Caco-2 (cell line): ENCODE results near the gene GLS. TPM values are rescaled to one million over a fixed set of nuclear protein-coding genes. Genes with fewer than 3 reads are reported as not detected.

Experiments used
- BruUV-seq: library from RNA; stranded (reverse); fragments of 400-500 nt; replicated peaks from 2 replicates; lab custom pipeline; 2021; lab: Mats Ljungman, UMichigan
- CTCF ChIA-PET: fragments of 300-600 bp; sonication (Branson Sonifier 250); formaldehyde crosslinking; loops from one replicate; lab custom pipeline; 2022; ENCODE audit warnings: antibody characterized with exemption; lab: Charles Lee
- POLR2A ChIA-PET: fragments of 300-600 bp; sonication (Branson Sonifier 250); formaldehyde crosslinking; loops from one replicate; lab custom pipeline; 2022; ENCODE audit warnings: antibody characterized with exemption; lab: Charles Lee
- DNase-seq, 2 experiments: peaks; one replicate each; pipeline versions ENCODE4 v3.0.0 to v3.0.0-alpha.2; 2020 to 2022
- H3K27me3 ChIP-seq: replicated peaks from 2 replicates; pipeline ENCODE4 v1.6.0; 2011; ENCODE audit warnings: low read length; ENCODE audit not compliant: control insufficient read depth, insufficient read depth
- H3K36me3 ChIP-seq: 2 replicates; pipeline ENCODE4 v1.5.1; 2011; ENCODE audit warnings: low read length; ENCODE audit not compliant: control insufficient read depth, insufficient read depth
- H3K4me1 ChIP-seq: fragments of 250-450 bp; sonication (Bioruptor Pico); 2 replicates; pipeline ENCODE4 v1.5.1; 2020; ENCODE audit warnings: mild to moderate bottlenecking
- H3K4me3 ChIP-seq: 2 replicates; pipeline ENCODE4 v1.5.1; 2011; ENCODE audit warnings: low read depth, mild to moderate bottlenecking, control low read depth, low read length
- H3K9me3 ChIP-seq: fragments of 250-450 bp; sonication (Bioruptor Pico); 2 replicates; pipeline ENCODE4 v1.5.1; 2020; ENCODE audit warnings: mild to moderate bottlenecking, moderate library complexity
- H3K27ac Mint-ChIP-seq: one replicate; pipeline ENCODE4 v1.8.0; 2022; ENCODE audit warnings: mixed read lengths; ENCODE audit not compliant: unreplicated experiment
- H3K27me3 Mint-ChIP-seq: one replicate; pipeline ENCODE4 v1.8.0; 2022; ENCODE audit warnings: mixed read lengths; ENCODE audit not compliant: insufficient read depth, unreplicated experiment
- H3K36me3 Mint-ChIP-seq: one replicate; pipeline ENCODE4 v1.8.0; 2022; ENCODE audit warnings: mild to moderate bottlenecking, mixed read lengths; ENCODE audit not compliant: insufficient read depth, unreplicated experiment
- H3K4me1 Mint-ChIP-seq: one replicate; pipeline ENCODE4 v1.8.0; 2022; ENCODE audit warnings: low read depth, mixed read lengths; ENCODE audit not compliant: unreplicated experiment
- H3K4me3 Mint-ChIP-seq: one replicate; pipeline ENCODE4 v1.8.0; 2022; ENCODE audit warnings: mild to moderate bottlenecking, moderate library complexity, mixed read lengths; ENCODE audit not compliant: unreplicated experiment
- H3K9me3 Mint-ChIP-seq: one replicate; pipeline ENCODE4 v1.8.0; 2022; ENCODE audit warnings: mixed read lengths; ENCODE audit not compliant: unreplicated experiment
- intact Hi-C: fragments of 100-400 bp; cut with micrococcal nuclease; formaldehyde crosslinking; loops from one replicate; pipeline ENCODE4 v1.10.0; 2022; ENCODE audit not compliant: unreplicated experiment
- total RNA-seq: library from RNA; stranded (reverse); gene quantifications from 2 replicates; pipeline ENCODE4 v1.2.3, GENCODE V29; 2022
- TF ChIP-seq, protein P1 (sequence below), 2 experiments: fragments of 200-600 bp in 1 of 2; IDR thresholded peaks; 1 replicate in 1 of 2; 2 replicates in 1 of 2; pipeline versions ENCODE4 v1.5.1 to v1.8.0; 2011 to 2022; ENCODE audit warnings: antibody characterized with exemption in 1 of 2, control low read depth in 1 of 2, inconsistent platforms in 1 of 2, low read depth in 1 of 2, low read length in 1 of 2, mild to moderate bottlenecking in 1 of 2, moderate library complexity in 1 of 2; ENCODE audit not compliant: insufficient read depth in 1 of 2, severe bottlenecking in 1 of 2, unreplicated experiment in 1 of 2

The GLS gene
- total RNA-seq, 1 experiment from 2014 or later: 107 TPM

DNA sequence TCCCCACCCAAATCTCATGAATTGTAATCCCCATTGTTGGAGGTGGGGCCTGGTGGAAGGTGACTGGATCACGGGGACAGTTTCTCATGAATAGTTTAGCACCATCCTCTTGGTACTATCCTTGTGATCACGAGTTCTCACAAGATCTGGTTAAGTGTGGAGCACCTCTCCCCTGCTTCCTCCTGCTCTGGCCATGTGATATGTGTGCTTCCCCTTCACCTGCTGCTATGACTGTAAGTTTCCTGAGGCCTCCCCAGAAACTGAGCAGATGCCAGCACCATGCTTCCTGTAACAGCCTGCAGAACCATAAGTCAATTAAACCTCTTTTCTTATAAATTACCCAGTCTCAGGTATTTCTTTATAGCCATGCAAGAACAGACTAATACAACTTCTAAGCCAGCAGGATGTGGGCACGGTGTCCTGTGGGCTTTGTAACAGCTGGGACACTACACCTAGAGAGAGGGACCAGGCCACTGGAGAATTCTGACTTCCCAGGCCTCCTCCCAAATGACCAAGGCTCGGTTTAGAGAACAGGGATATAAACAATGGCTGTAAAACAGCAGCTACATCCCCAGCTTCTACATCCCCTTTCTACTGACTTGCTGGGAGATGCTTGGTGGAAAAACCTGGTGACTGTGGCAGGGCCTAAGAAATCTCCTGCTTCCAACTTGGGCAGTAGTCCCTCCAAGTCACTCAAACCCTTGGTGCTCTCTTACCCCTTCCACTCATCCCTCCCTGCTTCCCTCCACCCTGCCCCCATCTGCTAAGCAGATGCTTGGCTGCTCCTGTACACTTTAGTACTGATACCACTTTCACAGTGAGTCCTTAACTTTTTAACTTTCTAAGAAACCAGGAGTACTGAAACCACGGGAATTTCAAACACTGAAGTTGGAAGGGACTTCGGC is 123.0 kb downstream of the GLS start:
- CTCF ChIA-PET: interaction anchor here (0.6 kb wide), 1 partner anchor 285 kb away, joined by 3 read pairs; no protein-coding TSS in a partner anchor
- DNase-seq: no peak
- Histone ChIP-seq H3K36me3 (peaks cover 2% of the 10 kb centered on the region; the same call in 1 of the 2 replicates), H3K9me3 (no peaks in the 10 kb centered on the region), H3K4me3 (no peak overlapping the region), H3K4me1 (peaks cover 7% of the 10 kb centered on the region), H3K27me3 (no peaks in the 10 kb centered on the region)
- H3K4me3 Mint-ChIP-seq: no peak overlapping the region
- POLR2A ChIA-PET: no interaction called here
- intact Hi-C loops: no loop called here
- peaks cover 7% of the 10 kb centered on the region for H3K4me1 Mint-ChIP-seq
- no peak overlapping the region for H3K27ac Mint-ChIP-seq
- no peaks in the 10 kb centered on the region for H3K9me3 Mint-ChIP-seq
- H3K27me3 Mint-ChIP-seq: no peaks in the 10 kb centered on the region
- no TSS peak for BruUV-seq
- peaks cover 88% of the 10 kb centered on the region for H3K36me3 Mint-ChIP-seq
- TF ChIP-seq, protein P1, sequence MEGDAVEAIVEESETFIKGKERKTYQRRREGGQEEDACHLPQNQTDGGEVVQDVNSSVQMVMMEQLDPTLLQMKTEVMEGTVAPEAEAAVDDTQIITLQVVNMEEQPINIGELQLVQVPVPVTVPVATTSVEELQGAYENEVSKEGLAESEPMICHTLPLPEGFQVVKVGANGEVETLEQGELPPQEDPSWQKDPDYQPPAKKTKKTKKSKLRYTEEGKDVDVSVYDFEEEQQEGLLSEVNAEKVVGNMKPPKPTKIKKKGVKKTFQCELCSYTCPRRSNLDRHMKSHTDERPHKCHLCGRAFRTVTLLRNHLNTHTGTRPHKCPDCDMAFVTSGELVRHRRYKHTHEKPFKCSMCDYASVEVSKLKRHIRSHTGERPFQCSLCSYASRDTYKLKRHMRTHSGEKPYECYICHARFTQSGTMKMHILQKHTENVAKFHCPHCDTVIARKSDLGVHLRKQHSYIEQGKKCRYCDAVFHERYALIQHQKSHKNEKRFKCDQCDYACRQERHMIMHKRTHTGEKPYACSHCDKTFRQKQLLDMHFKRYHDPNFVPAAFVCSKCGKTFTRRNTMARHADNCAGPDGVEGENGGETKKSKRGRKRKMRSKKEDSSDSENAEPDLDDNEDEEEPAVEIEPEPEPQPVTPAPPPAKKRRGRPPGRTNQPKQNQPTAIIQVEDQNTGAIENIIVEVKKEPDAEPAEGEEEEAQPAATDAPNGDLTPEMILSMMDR (IDR thresholded peaks at IDR 0.05; ENCODE audit: insufficient read depth in 1 of 2, low read depth in 1 of 2, low read length in 1 of 2, severe bottlenecking in 1 of 2, unreplicated experiment in 1 of 2): no peak

DNA sequence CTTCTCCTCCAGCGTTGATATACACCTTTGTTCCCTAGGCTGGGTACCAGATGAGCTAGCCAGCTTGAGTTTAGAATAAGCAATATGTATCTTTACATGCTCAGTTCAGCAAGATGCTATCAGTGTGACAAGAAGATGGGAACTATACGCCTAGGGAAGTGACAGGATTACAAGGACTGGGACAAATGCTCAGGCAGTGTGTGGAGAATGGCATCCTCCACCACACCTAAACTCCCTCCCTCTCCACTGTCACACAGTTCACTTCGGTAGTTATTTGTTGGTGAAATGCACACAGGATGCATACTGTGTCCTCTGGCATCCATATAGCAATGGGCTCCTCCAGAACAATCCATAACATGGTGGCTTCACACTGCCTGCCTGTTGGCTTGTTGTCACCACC is 125.7 kb downstream of the GLS start:
- BruUV-seq: no TSS peak
- Mint-ChIP-seq H3K27me3 (no peaks in the 10 kb centered on the region), H3K27ac (no peak overlapping the region), H3K4me1 (peaks cover 7% of the 10 kb centered on the region), H3K9me3 (no peaks in the 10 kb centered on the region), H3K4me3 (no peak overlapping the region), H3K36me3 (peaks cover 78% of the 10 kb centered on the region)
- no peaks in the 10 kb centered on the region for H3K9me3 ChIP-seq
- intact Hi-C loops: no loop called here
- POLR2A ChIA-PET: no interaction called here
- H3K4me3 ChIP-seq: no peak overlapping the region
- CTCF ChIA-PET: no interaction called here
- no peak for DNase-seq
- no peaks in the 10 kb centered on the region for H3K4me1 ChIP-seq
- peaks cover 2% of the 10 kb centered on the region; the same call in 1 of the 2 replicates for H3K36me3 ChIP-seq
- H3K27me3 ChIP-seq: no peaks in the 10 kb centered on the region
- TF ChIP-seq, protein P1 (IDR thresholded peaks at IDR 0.05; ENCODE audit: insufficient read depth in 1 of 2, low read depth in 1 of 2, low read length in 1 of 2, severe bottlenecking in 1 of 2, unreplicated experiment in 1 of 2): no peak

DNA sequence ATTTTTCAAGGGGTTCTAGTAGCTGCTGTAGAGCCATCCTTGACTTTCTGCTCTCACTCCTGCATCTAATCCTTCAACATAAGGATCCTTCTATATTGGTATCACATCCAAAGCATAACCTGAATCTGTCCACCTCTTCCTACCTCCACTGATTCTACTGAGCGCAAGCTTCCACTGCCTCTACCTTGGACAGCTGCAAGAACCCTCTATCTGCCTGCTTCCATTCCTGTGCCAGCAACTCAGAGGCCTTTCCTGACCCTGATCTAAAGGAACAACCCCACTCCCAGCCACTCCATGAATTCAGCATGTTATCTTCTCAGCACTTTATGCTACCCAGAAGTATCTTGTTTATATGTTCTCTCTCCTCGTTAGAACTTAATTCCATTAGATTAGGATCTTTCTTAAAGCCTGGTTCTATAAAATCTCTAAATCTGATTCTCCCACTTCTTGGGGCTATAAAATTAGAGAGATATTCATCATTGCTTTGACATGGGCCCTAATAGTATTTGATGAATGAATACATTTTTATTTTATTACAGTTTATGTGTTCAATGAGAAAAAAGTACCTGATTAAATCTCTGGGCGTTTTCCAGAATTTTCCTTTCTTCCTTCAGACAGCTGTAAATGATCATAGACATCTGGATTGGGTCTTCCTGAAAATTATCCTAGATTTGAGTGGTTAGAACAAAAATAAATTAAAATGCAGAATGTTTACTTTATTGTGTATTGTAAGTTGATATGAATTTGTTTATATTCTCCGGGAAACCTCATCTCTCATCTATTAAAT is 126.6 kb downstream of the GLS start:
- BruUV-seq: no TSS peak
- Histone ChIP-seq H3K9me3 (no peaks in the 10 kb centered on the region), H3K36me3 (peaks cover 2% of the 10 kb centered on the region; the same call in 1 of the 2 replicates), H3K4me1 (no peaks in the 10 kb centered on the region), H3K4me3 (no peak overlapping the region), H3K27me3 (no peaks in the 10 kb centered on the region)
- CTCF ChIA-PET: no interaction called here
- Mint-ChIP-seq H3K4me3 (no peak overlapping the region), H3K4me1 (peaks cover 7% of the 10 kb centered on the region), H3K27me3 (no peaks in the 10 kb centered on the region), H3K9me3 (no peaks in the 10 kb centered on the region), H3K36me3 (peaks cover 72% of the 10 kb centered on the region), H3K27ac (no peak overlapping the region)
- DNase-seq: no peak
- intact Hi-C loops: no loop called here
- POLR2A ChIA-PET: no interaction called here
- TF ChIP-seq, protein P1 (IDR thresholded peaks at IDR 0.05; ENCODE audit: insufficient read depth in 1 of 2, low read depth in 1 of 2, low read length in 1 of 2, severe bottlenecking in 1 of 2, unreplicated experiment in 1 of 2): no peak
